Dermis microvascular lymphatic vessel endothelial cell (primary cell): Measurements from ENCODE around the gene TST. TPM values are rescaled to one million over a fixed set of nuclear protein-coding genes. Genes with fewer than 3 reads are reported as not detected.
"Not testable (repeated sequence)": the region's sequence is repeated elsewhere in the genome, so short reads cannot be mapped to it uniquely, and the experiment has no call there.

Experiments used
- DNase-seq, 2 donors: peaks; one replicate each; pipeline versions ENCODE4 v3.0.0 to v3.0.0-alpha.2; 2010; ENCODE audit warnings: low read depth in 2 of 2
- total RNA-seq: library from RNA; depleted of rRNA; stranded (reverse); fragments of >200 nt; gene quantifications from 2 replicates; pipeline ENCODE4 v1.2.1, GENCODE V29; 2014

Gene TST
- total RNA-seq, 1 donor from 2014 or later = 50.2 TPM

DNA sequence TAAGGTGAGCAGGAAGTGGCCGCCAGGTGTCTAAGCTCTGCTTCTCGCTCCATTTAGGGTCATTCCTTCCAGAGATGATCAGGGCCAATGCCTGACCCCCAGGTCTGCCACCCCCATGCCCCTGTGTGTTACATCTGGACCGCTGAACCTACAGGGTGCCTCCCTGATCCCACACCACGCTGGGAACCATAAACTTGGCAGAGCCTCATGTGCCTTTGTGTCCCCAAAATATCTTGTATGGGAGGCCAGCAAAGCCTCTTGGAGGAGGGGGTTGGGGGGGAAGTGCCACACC is 3.7 kb downstream of the TST start:
- no peak for DNase-seq

DNA sequence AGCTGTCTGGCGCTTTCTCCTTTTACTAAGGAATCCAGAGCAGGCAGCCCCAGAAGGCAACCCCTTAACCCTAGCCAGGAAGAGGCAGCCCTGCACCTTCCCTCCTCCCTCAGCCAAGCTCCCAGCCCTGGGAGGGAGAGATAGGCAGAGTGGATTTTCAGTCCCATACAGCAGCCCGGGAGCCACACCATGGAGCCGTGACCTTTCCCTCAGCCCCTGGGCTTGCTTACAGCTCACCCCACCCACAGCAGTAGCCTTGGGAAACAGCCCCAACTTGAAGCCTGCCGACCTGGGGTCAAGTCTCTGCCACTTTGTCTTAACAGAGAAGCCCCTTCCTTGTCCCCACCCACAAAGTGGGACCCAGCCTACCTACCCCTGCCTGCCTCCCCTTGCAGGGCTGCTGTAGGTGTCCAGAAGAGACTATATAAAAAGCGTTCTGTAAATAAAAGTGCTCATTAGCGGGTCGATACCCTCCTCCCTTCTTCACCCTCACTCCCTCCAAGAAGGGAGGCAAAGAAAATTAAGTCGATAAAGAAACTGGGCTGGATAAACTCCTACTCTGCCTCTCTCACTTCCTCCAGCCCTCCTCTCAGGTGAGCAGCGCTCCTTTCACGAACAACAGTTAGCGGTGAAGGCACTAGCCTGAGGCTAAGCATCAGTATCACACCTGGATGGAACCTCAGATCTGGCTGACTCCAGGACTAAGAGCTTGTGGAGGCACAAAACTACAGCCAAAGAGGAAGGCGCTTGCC is 4.2 kb downstream of the TST start:
- DNase-seq = no peak

DNA sequence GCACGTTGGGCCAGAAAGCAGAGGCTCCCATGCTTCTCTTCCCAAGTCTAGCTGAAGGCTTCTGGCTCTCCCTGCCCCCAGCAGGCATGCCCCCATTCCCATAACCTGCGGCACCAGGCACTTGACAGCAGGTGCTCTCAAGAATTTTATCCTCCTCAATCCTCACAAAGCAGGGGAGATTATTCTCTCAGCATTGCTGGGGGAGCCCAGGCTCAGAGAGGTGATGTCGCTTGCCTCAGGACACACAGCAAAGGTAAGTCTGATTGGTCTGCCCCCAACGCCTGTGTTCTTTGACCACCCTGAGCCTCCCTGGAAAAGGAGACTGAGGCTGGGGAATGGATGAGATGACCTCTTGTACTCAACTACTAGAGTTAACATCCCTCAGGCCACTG is 4.8 kb downstream of the TST start:
- DNase-seq = no peak

DNA sequence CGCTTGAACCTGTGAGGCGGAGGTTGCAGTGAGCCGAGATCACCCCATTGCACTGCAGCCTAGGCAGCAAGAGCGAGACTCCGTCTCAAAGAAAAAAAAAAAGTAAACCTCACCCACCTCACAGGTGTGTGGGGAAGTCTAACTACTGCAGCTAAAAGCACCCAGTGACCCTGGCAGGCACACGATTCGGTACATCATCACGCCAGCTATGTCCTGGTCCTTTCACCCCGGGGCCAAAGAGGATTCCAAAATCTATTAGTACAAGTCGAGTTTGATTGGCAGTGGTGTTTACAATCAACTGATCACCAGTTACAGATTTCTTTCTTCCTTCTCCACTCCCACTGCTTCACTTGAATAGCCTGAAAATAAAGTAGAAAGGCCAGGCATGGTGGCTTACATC is 6.3 kb downstream of the TST start:
- DNase-seq = no peak

DNA sequence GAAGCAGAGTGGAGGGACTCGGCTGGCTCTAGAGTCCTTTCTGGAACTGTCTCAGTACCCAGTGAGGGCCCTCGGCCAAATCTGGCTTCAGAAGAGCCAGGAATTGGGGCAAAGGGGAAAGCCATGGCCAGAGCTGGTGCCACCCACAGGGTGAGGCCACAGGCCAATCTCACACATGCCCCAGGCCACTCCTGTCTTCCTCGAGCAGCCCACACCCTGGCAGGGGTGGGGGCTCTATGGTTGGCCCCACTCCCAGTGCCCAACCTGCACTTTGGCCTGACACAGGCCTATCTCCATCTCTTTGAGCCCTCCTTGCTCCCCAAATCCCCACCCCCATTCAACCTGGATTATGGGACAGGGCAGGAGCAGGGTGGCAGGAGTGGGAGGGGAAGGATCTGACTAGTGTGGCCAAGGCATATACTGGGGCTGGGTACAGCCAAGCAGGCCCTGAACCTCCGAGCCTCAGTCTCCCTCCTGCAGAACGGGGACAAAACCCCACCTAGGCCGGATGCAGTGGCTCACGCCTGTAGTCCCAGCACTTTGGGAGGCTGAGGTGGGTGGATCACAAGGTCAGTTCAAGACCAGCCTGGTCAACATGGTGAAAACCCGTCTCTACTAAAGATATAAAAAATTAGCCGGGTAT is 6.9 kb downstream of the TST start:
- DNase-seq = no peak

DNA sequence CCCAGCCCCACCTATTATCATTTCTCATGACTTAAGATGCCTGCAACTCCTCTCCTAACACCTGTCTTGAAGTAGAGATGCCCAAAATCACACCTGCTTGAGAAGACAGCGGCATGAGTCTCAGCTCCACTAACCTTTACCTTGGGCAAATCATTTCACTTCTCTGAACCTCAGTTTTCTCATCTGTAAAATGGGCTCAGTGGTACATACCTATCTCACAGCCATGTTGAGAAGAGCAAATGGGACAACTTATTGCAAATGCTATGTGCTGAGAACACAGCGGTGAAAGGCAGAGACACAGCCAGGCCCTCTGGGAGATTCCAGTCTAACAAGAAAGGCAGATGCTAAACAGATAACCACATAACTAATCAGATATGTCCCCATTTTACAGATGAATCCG is 7.8 kb downstream of the TST start:
- DNase-seq = no peak

DNA sequence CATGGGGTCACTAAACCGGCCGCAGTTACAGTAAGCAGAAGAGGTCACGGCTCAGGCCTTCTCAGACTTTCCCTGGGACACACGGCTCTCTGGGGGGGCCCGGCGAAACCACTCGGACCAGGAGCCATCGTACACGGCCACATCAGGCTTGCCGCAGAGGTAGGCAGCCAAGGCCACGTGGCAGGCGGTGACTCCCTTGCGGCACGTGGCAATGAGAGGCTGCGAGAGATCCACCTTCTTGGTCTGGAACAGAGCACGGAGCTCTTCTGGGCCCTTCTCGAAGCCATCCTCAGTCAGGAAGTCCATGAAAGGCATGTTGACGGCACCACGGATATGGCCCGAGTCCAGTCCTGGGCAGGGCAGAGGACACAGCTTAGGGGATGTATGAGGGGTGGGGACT is 8.3 kb downstream of the TST start:
- no peak for DNase-seq

DNA sequence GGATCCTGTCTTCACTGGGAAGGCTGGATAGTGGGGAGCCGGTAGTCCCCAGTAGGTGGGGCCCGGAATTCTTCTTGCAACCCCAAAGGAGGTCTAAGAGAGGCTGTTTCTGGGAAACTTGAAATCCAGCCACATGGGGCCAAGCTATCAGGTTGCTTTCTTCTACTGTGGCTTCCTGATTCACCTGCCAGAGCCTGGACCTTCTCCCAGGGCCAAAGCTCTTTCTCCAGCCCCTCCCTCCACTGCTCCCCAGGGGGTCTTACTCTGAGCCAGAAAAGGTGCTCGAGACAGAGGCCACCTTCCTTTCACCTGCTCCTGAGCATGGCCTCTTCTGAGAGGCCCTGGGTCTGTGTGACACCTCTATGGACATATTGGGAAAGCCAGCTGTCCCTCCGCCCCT is 9.1 kb downstream of the TST start:
- DNase-seq = no peak

DNA sequence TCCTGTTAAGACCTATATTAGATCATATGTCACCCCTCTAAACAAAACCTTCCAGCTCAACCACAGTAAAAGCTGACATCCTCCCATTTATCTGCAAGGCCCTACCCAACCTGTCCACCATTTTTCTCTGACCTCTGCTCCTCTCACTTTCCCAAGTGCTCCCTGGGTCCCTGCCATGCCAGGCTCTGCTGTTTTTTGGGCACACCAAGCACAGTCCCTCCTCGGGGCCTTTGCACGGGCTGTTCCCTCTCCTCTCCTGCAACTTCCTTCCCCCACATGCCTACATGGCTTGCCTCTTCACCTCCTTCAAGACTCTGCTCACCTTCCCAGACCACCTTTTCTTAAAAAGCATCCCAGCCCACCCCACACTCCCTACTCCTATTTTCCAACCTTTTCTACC is 9.8 kb downstream of the TST start:
- no peak for DNase-seq

DNA sequence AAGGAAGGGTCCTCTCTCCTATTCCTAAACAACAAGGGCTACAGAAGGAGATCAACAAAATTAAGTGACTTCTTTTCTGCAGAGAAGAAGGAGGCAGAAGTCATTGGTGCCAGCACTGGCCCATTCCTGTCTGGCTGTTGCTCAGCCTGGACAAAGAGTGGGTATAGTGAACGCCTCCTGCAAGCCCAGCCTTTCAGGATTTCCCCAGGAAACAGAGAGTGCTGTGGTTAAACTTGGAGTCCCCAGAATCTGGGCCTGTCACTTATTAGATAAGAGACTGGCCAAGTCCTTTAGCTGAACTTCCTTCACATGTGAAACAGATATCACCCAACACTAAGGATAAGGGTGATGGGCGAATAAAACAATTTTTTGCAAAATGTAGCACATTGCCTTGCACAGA is 10.9 kb downstream of the TST start:
- peak in 1 of 2 donors; percentile 59 for DNase-seq

DNA sequence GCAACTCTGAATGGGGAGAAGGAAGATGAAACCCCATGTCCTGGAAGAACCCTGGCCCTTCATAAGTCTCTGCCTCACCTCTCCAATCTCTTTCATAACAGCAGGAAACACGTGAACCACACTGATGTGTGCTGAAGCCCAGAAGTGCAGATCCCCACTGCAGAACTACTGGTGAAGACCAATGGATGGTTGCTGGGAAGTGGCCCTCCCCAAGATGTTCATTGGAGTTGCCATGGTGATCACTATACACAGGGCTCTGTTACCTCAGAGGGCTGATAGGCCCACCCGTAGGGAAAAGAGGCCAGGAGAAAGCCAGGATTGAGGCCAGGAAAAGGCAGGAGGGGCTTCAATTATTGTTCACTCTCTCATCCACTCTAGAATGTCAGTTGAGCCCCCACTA is 11.6 kb downstream of the TST start:
- peak in 1 of 2 donors; percentile 22 for DNase-seq

DNA sequence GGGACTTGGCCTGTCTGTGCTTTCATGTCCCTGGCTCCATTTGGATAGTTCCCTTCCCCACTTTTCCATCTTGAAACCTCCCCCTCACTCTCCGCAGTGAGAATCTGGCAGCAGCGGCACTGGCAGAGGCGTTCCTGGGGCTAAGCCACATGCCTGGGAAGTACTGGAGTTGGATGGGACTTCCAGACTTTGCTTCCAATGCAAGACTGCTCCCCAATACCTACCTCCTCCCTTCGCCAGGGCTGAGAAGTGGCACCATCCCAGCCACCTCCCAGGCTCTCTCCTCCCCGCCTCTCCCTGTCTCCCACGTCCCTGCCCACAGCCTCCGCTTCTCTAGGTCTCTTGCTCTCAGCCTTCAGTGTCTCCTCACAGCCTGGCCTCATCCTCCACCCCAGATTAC is 16.6 kb downstream of the TST start:
- no peak for DNase-seq

DNA sequence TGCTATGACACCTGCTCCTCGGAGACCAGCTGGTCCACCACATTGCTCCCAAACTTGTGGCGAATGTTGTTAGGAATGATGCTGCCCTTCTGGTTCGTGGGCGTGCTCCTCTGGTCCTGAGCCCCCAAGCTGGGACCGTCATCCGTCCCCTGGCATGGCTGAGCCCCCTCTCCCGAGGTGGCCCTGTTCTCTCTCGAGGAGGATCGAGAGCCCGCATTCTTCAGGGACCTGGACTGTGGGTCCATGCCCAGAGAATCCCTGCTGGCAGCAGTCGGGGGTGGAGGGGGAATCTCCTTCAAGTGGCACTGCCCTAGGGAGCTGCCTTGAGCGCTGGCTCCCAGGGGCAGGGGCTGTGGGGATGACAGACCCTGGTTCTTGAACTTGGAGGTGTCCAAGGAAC is 17.4 kb downstream of the TST start:
- DNase-seq = no peak

DNA sequence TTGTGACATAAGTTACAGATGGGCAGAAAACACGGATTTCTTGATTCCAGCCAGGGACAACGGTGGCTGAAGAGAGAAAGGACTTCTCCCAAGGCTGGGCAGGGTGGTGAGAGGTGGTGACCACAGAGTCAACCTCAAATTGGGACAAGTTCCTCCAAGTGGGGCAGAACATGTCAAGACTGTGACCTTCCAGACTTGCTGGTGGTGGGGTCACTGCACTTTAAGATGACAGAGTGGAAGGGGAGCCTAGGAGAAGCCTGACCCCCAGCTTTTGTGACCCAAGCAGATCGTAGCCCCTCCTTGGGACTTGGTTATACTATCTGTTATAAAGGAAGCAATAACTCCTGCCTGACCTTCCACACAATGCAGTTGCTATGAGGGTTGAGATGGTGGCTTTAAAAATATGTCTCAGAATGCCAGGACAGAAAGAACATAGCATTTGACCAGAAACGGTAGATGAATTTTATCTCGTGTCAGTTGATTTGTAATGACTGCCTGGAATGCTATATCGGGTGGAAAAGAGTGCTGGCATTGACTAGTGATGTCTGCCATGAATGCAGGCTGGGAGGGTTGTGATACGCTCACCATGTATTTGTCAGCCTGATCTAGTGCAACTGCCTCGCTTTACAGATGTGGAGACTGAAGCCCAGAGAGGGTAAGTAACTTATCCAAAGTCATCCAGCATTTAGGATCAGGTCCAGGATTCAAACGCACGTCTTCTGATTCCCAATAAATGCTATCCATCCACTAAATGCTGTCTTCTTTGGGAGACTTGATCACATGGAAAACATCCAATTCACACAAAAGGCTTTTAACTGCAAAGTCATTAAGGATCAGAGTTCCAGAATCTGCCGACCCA is 18.3 kb downstream of the TST start:
- no peak for DNase-seq

DNA sequence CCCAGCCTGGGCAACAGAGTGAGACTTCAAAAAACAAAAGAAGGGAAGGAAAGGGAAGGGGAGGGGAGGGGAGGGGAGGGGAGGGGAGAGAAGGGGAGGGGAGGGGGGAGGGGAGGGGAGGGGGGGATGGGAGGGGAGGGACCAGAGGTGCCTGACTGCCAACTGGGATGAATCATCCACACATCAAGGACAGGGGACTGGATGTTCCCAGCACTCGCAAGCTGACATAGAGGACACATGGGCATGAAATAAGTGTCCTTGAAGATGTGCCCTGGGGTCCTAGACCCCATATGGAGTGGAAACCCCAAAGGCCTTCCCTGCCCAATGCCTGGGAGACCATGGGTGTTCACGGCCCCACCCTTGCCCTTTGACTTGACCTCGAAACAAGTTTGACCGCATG is 19.8 kb downstream of the TST start:
- no peak for DNase-seq

DNA sequence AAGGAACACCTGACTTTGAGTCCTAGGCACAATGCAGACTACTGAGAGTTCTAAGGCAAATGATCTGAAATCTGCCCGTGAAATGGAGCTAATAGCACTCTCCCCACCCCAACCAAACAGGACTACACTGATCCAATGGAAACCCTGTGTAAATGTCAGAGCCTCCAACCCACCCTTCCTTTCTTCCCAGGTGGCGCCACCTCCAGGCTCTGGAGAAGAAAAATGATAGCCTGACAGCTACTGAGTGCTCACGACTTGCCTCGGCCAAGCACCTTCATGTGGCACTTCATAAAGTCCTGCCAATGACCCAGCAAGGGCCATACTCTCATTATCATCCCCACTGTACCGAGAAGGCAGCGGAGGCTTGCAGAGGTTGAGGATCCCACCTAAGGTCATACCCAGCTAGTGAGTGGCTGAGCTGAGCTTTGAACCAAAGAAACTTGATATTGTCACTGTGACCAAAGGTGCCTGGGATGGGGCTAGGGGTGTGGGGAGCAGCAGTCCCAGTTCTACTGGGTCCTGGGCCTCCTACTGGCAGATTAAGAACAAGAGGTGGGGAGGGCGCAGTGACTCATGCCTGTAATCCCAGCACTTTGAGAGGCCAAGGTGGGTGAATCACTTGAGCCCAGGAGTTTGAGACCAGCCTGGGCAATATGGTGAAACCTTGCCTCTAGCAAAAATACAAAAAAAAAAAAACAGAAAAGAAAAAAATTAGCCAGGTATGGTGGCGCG is 20.5 kb downstream of the TST start:
- no peak for DNase-seq

DNA sequence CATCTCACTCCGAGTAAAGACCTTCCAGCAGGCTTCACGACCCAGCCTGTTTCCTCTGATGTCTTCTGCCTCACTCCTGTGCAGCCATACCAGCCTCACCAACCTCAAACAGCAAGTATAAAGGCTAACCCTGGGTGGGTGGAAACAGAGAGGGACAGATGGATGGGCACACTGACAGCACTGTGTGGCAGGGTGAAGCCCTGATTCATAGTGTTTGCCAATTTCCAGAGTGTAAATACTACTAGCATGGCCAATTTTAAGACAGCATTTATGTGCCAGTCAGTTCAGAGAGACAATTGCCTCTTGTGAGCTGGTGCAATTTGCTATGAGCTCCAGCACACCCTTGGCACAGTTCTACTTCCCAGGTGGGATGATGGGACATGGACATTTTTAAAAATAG is 21.5 kb downstream of the TST start:
- DNase-seq = no peak

DNA sequence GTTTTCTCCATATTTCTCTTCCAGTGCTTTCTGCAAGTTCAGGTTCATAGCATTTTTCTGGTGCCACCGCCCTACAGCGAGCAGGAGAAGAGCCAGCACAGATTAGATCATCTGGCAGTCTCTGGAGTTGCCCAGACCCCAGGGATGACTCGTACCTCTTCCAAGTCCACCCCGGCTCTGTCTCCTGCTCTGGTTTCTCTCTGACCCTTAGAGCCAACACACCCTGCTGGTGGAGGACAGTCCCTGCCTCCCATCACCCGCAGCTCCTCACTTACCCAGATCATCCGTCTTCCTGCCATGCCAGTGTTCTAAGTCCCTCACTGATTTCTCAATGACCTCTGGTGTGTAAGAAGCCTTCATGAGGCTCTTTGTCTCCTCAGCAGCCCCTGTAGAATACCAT is 28.0 kb downstream of the TST start:
- DNase-seq = no peak

DNA sequence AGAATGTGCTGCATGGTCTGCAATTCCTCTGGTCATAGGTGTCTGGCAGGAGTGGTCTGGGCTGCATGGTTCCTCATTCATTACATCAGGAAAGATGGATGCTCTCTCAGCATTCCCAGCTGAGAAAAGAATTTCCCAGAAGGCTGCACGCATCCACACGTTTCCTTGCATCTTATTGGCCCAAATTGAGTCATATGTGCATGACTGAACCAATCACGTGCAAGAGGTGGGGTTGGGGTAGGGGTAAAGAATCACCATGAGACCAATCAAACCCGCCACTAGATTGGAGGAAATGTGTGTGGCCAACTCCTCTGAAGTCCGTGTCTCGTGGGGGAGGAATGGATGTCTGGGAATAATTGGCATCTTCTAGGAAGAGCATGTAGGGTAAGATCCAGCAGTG is 28.8 kb downstream of the TST start:
- no peak for DNase-seq

DNA sequence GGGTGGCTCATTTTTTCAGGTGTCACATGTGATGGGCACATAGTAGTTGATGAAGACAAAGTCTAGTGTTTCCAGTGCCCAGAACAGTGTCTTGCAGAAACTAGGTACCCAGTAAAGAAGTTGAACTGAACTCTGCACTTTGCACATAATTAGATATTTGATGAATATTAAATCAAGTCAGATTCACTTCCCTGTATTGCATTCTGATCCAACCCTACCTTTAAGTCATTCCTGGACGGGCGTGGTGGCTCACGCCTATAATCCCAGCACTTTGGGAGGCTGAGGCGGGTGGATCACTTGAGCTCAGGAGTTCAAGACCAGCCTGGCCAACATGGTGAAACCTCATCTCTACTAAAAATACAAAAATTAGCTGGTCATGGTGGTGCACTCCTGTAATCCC is 30.2 kb downstream of the TST start:
- not testable (repeated sequence) for DNase-seq

DNA sequence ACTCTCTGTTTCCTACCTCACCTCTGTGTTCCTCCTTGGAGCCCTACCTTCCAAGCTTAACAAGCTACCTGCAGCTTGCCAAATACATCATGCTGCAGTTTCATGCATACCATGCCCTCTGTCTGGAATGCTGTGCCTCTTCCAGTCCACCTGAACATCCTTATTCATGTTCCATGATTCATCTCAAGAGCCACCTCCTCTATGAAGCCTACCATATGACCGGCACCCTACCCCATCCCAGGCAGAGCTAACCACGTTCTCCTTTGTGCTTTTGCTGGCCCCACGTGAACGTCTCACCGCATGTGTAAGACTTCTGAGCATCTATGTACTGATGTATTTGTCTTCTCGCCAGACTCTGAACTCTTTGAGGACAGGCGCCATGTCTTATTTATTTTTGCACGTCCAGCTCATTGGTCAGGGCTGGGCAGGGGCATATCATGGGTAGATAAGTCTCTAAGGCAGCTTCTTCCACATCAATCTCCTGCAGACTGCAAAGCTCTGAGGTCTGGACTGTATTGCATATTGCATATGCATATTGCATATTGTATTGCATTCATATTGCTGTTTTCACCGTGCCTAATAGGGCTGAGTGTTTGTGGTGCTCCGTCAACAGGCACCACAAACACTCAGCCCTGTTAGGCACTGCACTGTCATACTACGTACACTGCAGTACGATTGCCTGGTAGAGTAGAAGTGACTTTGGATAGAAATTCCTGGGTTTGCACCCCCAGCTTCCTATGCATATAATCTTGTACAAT is 31.0 kb downstream of the TST start:
- no peak for DNase-seq
